Measurements from ENCODE around the gene AP3D1.
"Not testable (repeated sequence)": the region's sequence is repeated elsewhere in the genome, so short reads cannot be mapped to it uniquely, and the experiment has no call there.

AP3D1 gene

GRCh38 chr19:2108251-2109016, 42.9 kb downstream of the AP3D1 start:
- Histone ChIP-seq H3K36me3 (ENCODE audit: insufficient read depth, low read length) (peaks cover 38% of the 10 kb centered on the region), H3K9me3 (ENCODE audit: control insufficient read depth, insufficient read depth, low read length) (peaks cover 10% of the 10 kb centered on the region; the same call in 1 of the 2 replicates), H3K9ac (ENCODE audit: low read depth, low read length) (no peak overlapping the region), H3K4me1 (ENCODE audit: insufficient read depth, low read length) (no peaks in the 10 kb centered on the region)

- H3K9ac ChIP-seq (ENCODE audit: low read depth, low read length): no peak overlapping the region
- H3K9me3 ChIP-seq (ENCODE audit: control insufficient read depth, insufficient read depth, low read length): peaks cover 10% of the 10 kb centered on the region; the same call in 1 of the 2 replicates
- H3K36me3 ChIP-seq (ENCODE audit: insufficient read depth, low read length): peaks cover 17% of the 10 kb centered on the region
- H3K4me1 ChIP-seq (ENCODE audit: insufficient read depth, low read length): no peaks in the 10 kb centered on the region
Measured at GRCh38 chr19:2103045-2103707, 48.2 kb downstream of the AP3D1 start.

GRCh38 chr19:2101417-2102335, 49.7 kb downstream of the AP3D1 start:
- Histone ChIP-seq H3K4me1 (ENCODE audit: insufficient read depth, low read length) (no peaks in the 10 kb centered on the region), H3K36me3 (ENCODE audit: insufficient read depth, low read length) (peaks cover 10% of the 10 kb centered on the region), H3K9ac (ENCODE audit: low read depth, low read length) (no peak overlapping the region)

GRCh38 chr19:2100719-2101061, 50.7 kb downstream of the AP3D1 start:
- no peak overlapping the region for H3K9ac ChIP-seq (ENCODE audit: low read depth, low read length)
- no peaks in the 10 kb centered on the region for H3K9me3 ChIP-seq (ENCODE audit: control insufficient read depth, insufficient read depth, low read length)
- H3K36me3 ChIP-seq (ENCODE audit: insufficient read depth, low read length): peaks cover 6% of the 10 kb centered on the region
- H3K4me1 ChIP-seq (ENCODE audit: insufficient read depth, low read length): no peaks in the 10 kb centered on the region

More at GRCh38 chr19:2101417-2102335, 49.7 kb downstream of the AP3D1 start:
- H3K9me3 ChIP-seq (ENCODE audit: control insufficient read depth, insufficient read depth, low read length): peaks cover 9% of the 10 kb centered on the region; the same call in 1 of the 2 replicates

DNA sequence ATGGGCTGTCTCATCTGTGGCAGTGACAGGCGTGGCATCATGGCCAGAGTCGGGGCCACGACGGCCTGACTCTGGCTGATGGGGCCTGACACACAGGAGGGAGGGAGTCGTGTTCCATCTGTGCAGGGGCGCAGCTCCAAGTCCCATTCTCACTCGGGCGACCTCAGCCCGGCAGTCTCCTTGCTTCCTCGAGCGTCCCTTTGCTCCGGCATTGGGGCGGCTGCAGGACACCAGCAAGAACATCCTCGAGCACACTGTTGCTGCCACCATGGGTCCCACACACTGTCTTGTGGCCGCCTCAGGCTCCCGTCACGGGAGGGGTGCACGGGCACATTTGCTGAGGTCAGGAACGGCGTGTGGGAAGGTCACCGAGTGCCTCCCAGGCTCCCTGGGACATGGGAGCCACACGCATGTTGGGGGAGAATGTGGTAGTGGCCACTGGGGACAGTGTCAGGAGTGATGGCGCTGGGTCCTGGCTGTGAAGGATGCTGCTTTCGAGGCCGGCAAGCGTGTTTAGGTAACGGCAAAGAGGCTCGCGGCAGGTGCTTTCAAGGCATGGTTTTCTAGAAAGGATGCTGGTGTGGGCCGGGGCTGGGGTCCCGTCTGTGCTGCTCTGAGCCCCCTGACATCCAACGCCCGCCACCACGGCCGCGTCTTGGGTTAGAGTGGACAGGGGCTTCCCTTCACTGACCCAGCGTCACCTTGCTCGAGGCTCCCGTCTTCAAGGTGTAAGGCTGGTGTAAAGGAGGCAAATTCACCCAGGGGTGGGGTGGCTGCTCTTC, 51.2 kb downstream of the AP3D1 start:
- Histone ChIP-seq H3K9me3 (ENCODE audit: control insufficient read depth, insufficient read depth, low read length) (no peaks in the 10 kb centered on the region), H3K36me3 (ENCODE audit: insufficient read depth, low read length) (peaks cover 6% of the 10 kb centered on the region), H3K9ac (ENCODE audit: low read depth, low read length) (no peak overlapping the region), H3K4me1 (ENCODE audit: insufficient read depth, low read length) (no peaks in the 10 kb centered on the region)

- H3K9ac ChIP-seq (ENCODE audit: low read depth, low read length): no peak overlapping the region
- peaks cover 6% of the 10 kb centered on the region for H3K36me3 ChIP-seq (ENCODE audit: insufficient read depth, low read length)
- no peaks in the 10 kb centered on the region for H3K4me1 ChIP-seq (ENCODE audit: insufficient read depth, low read length)
- H3K9me3 ChIP-seq (ENCODE audit: control insufficient read depth, insufficient read depth, low read length): no peaks in the 10 kb centered on the region
Measured at GRCh38 chr19:2099054-2099501, 52.3 kb downstream of the AP3D1 start.

- Histone ChIP-seq H3K4me1 (ENCODE audit: insufficient read depth, low read length) (no peaks in the 10 kb centered on the region), H3K9me3 (ENCODE audit: control insufficient read depth, insufficient read depth, low read length) (no peaks in the 10 kb centered on the region), H3K9ac (ENCODE audit: low read depth, low read length) (no peak overlapping the region), H3K36me3 (ENCODE audit: insufficient read depth, low read length) (peaks cover 3% of the 10 kb centered on the region; the same call in 1 of the 2 replicates)
Measured at GRCh38 chr19:2097886-2098327, 53.5 kb downstream of the AP3D1 start.

DNA sequence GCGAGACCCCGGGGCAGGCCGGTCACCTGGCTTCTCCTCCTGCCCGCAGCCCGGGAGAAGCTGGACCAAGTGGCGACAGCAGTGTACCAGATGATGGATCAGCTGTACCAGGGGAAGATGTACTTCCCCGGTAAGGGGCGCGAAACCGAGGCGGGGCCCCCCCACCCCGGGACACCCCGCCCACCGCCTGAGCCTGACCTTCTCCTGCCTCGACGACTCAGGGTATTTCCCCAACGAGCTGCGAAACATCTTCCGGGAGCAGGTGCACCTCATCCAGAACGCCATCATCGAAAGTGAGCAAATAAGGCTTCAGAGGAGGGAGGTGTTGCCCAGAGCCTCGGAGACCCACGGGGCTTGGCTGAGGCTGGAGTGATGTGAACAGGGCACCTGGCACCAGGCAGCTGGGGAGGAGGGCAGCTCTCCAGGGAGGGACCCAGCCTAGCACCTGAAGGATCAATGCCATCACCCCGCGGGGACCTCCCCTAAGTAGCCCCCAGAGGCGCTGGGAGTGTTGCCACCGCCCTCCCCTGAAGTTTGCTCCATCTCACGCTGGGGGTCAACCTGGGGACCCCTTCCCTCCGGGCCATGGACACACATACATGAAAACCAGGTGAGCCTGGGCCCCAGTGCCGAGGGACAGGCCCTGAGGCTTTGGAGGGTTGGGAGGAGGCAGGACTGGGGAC, 54.0 kb downstream of the AP3D1 start:
- Histone ChIP-seq H3K36me3 (ENCODE audit: insufficient read depth, low read length) (peaks cover 3% of the 10 kb centered on the region; the same call in 1 of the 2 replicates), H3K9me3 (ENCODE audit: control insufficient read depth, insufficient read depth, low read length) (no peaks in the 10 kb centered on the region), H3K4me1 (ENCODE audit: insufficient read depth, low read length) (no peaks in the 10 kb centered on the region), H3K9ac (ENCODE audit: low read depth, low read length) (peak overlapping the region; percentile 58; the same call in 1 of the 2 replicates)

GRCh38 chr19:2096480-2097202, 54.7 kb downstream of the AP3D1 start, which contains the start of gene IZUMO4:
IZUMO4 (plus strand) TSS chr19:2096915; CDS start chr19:2096946, 31 bp downstream.
- Histone ChIP-seq H3K36me3 (ENCODE audit: insufficient read depth, low read length) (no peaks in the 10 kb centered on the region), H3K9me3 (ENCODE audit: control insufficient read depth, insufficient read depth, low read length) (no peaks in the 10 kb centered on the region), H3K9ac (ENCODE audit: low read depth, low read length) (peak within 1 kb of the TSS; percentile 87), H3K4me1 (ENCODE audit: insufficient read depth, low read length) (no peaks in the 10 kb centered on the region)

- Histone ChIP-seq H3K9ac (ENCODE audit: low read depth, low read length) (peak within 1 kb of the TSS; percentile 87), H3K9me3 (ENCODE audit: control insufficient read depth, insufficient read depth, low read length) (no peaks in the 10 kb centered on the region), H3K4me1 (ENCODE audit: insufficient read depth, low read length) (peaks cover 2% of the 10 kb centered on the region; the same call in 1 of the 2 replicates), H3K36me3 (ENCODE audit: insufficient read depth, low read length) (no peaks in the 10 kb centered on the region)
Measured at GRCh38 chr19:2096034-2096479, 55.3 kb downstream of the AP3D1 start, which contains the start of gene MOB3A. MOB3A (minus strand) TSS chr19:2096326; CDS start chr19:2078560, 17,766 bp downstream.

DNA sequence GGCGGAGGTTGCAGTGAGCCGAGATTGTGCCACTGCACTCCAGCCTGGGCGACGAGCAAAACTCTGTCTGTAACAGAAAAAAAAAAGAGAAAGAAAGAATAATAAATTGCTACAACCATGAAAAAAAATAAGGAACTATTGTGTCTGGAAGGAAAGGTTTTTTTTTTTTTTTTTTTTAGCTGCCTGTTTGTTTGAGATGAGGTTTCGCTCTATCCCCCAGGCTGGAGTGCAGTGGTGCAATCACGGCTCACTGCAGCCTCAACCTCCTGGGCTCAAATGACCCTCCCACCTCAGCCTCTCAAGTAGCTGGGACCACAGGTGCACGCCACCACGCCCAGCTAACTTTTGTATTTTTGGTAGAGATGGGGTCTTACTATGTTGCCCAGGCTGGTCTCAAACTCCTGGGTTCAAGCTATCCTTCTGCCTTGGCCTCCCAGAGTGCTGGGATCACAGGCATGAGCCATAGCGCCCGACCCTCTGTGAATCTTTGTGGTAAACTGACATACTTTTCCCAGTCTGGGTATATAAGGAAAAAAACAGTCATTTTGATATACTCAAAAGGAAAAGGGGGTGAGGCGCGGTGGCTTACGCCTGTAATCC, 59.3 kb downstream of the AP3D1 start:
- H3K36me3 ChIP-seq (ENCODE audit: insufficient read depth, low read length); H3K9me3 ChIP-seq (ENCODE audit: control insufficient read depth, insufficient read depth, low read length); H3K9ac ChIP-seq (ENCODE audit: low read depth, low read length): not testable (repeated sequence)
- peaks cover 19% of the 10 kb centered on the region for H3K4me1 ChIP-seq (ENCODE audit: insufficient read depth, low read length)

- Histone ChIP-seq H3K9me3 (ENCODE audit: control insufficient read depth, insufficient read depth, low read length) (no peaks in the 10 kb centered on the region), H3K4me1 (ENCODE audit: insufficient read depth, low read length) (peaks cover 19% of the 10 kb centered on the region), H3K9ac (ENCODE audit: low read depth, low read length) (no peak overlapping the region), H3K36me3 (ENCODE audit: insufficient read depth, low read length) (no peaks in the 10 kb centered on the region)
Measured at GRCh38 chr19:2089727-2090053, 61.7 kb downstream of the AP3D1 start.

All from ES-I3 (cell line).